Adipocyte (in vitro differentiated cells): ENCODE data around the gene RALB.
"Not testable (repeated sequence)": the region's sequence is repeated elsewhere in the genome, so short reads cannot be mapped to it uniquely, and the experiment has no call there.

Experiments
- DNase-seq: peaks from one replicate; pipeline ENCODE4 v3.0.0-alpha.2; 2015; ENCODE audit warnings: low read depth
- H3K27me3 ChIP-seq: replicated peaks from 2 replicates; pipeline ENCODE4 v1.7.0; 2013; ENCODE audit warnings: mild to moderate bottlenecking, low read length, moderate library complexity; ENCODE audit not compliant: control insufficient read depth, insufficient read depth
- H3K36me3 ChIP-seq: 2 replicates; pipeline ENCODE4 v1.7.0; 2013; ENCODE audit warnings: low read length, mild to moderate bottlenecking, moderate library complexity; ENCODE audit not compliant: control insufficient read depth, insufficient read depth, severe bottlenecking
- H3K4me1 ChIP-seq: 2 replicates; pipeline ENCODE4 v1.7.0; 2013; ENCODE audit warnings: mild to moderate bottlenecking, low read length, moderate library complexity; ENCODE audit not compliant: control insufficient read depth, insufficient read depth
- H3K4me3 ChIP-seq: 2 replicates; pipeline ENCODE4 v1.7.0; 2013; ENCODE audit warnings: mild to moderate bottlenecking, low read length, moderate library complexity
- H3K9ac ChIP-seq: 2 replicates; pipeline ENCODE4 v1.7.0; 2013; ENCODE audit warnings: mild to moderate bottlenecking, low read length, moderate library complexity
- H3K9me3 ChIP-seq: 2 replicates; pipeline ENCODE4 v1.7.0; 2013; ENCODE audit warnings: mild to moderate bottlenecking, low read length, moderate library complexity; ENCODE audit not compliant: control insufficient read depth

Gene RALB

GRCh38 chr2:120305296-120305695 is 52.6 kb downstream of the RALB start:
- no peaks in the 10 kb centered on the region for H3K27me3 ChIP-seq
- no peaks in the 10 kb centered on the region for H3K9me3 ChIP-seq
- H3K9ac ChIP-seq, result no peak overlapping the region
- peaks cover 4% of the 10 kb centered on the region for H3K36me3 ChIP-seq
- DNase-seq, result no peak
- no peaks in the 10 kb centered on the region for H3K4me1 ChIP-seq
- no peak overlapping the region for H3K4me3 ChIP-seq

GRCh38 chr2:120305937-120306490 is 53.4 kb downstream of the RALB start:
- Histone ChIP-seq H3K9ac (no peak overlapping the region), H3K9me3 (no peaks in the 10 kb centered on the region), H3K27me3 (no peaks in the 10 kb centered on the region), H3K4me1 (no peaks in the 10 kb centered on the region), H3K4me3 (no peak overlapping the region), H3K36me3 (no peaks in the 10 kb centered on the region)
- DNase-seq, result no peak

GRCh38 chr2:120307482-120307881 is 54.8 kb downstream of the RALB start:
- Histone ChIP-seq H3K4me3 (no peak overlapping the region), H3K9me3 (no peaks in the 10 kb centered on the region), H3K36me3 (no peaks in the 10 kb centered on the region), H3K9ac (no peak overlapping the region), H3K27me3 (no peaks in the 10 kb centered on the region), H3K4me1 (no peaks in the 10 kb centered on the region)
- no peak for DNase-seq

- Histone ChIP-seq H3K36me3 (no peaks in the 10 kb centered on the region), H3K4me3 (no peak overlapping the region), H3K27me3 (no peaks in the 10 kb centered on the region), H3K9me3 (no peaks in the 10 kb centered on the region), H3K4me1 (peaks cover 4% of the 10 kb centered on the region), H3K9ac (no peak overlapping the region)
- DNase-seq, result no peak
These were observed 55.6 kb downstream of the RALB start for GRCh38 chr2:120308038-120308910.

GRCh38 chr2:120310136-120310535 is 57.5 kb downstream of the RALB start:
- Histone ChIP-seq H3K9me3 (no peaks in the 10 kb centered on the region), H3K4me3 (no peak overlapping the region), H3K36me3 (no peaks in the 10 kb centered on the region), H3K4me1 (peaks cover 8% of the 10 kb centered on the region), H3K27me3 (peaks cover 4% of the 10 kb centered on the region), H3K9ac (no peak overlapping the region)
- no peak for DNase-seq

- H3K4me1 ChIP-seq, H3K4me3 ChIP-seq, H3K9me3 ChIP-seq, H3K36me3 ChIP-seq, DNase-seq, H3K9ac ChIP-seq, H3K27me3 ChIP-seq: not testable (repeated sequence)
These were observed 58.2 kb downstream of the RALB start for GRCh38 chr2:120310841-120311240.

- peaks cover 4% of the 10 kb centered on the region for H3K27me3 ChIP-seq
- H3K9me3 ChIP-seq, result no peaks in the 10 kb centered on the region
- H3K4me3 ChIP-seq, result no peak overlapping the region
- peaks cover 8% of the 10 kb centered on the region for H3K4me1 ChIP-seq
- DNase-seq, result no peak
- no peaks in the 10 kb centered on the region for H3K36me3 ChIP-seq
- no peak overlapping the region for H3K9ac ChIP-seq
These were observed 59.4 kb downstream of the RALB start for GRCh38 chr2:120312076-120312475.

- H3K4me3 ChIP-seq, result peak overlapping the region; percentile 81
- peaks cover 4% of the 10 kb centered on the region for H3K27me3 ChIP-seq
- no peaks in the 10 kb centered on the region for H3K9me3 ChIP-seq
- H3K4me1 ChIP-seq, result peaks cover 8% of the 10 kb centered on the region
- H3K36me3 ChIP-seq, result no peaks in the 10 kb centered on the region
- H3K9ac ChIP-seq, result peak overlapping the region; percentile 61
- peak; percentile 96 for DNase-seq
These were observed 60.4 kb downstream of the RALB start for GRCh38 chr2:120312860-120313694.

- H3K4me1 ChIP-seq, result peaks cover 11% of the 10 kb centered on the region
- H3K4me3 ChIP-seq, result peak overlapping the region; percentile 81
- peak overlapping the region; percentile 53 for H3K9ac ChIP-seq
- no peak for DNase-seq
- H3K36me3 ChIP-seq, result no peaks in the 10 kb centered on the region
- H3K27me3 ChIP-seq, result peaks cover 6% of the 10 kb centered on the region
- no peaks in the 10 kb centered on the region for H3K9me3 ChIP-seq
These were observed 61.3 kb downstream of the RALB start for GRCh38 chr2:120313695-120314615.

GRCh38 chr2:120314690-120315366 is 62.2 kb downstream of the RALB start:
- no peak overlapping the region for H3K9ac ChIP-seq

More at GRCh38 chr2:120314690-120315366, 62.2 kb downstream of the RALB start:
- H3K27me3 ChIP-seq, result peaks cover 14% of the 10 kb centered on the region
- H3K4me1 ChIP-seq, result peaks cover 13% of the 10 kb centered on the region
- DNase-seq, result no peak
- H3K9me3 ChIP-seq, result no peaks in the 10 kb centered on the region
- no peaks in the 10 kb centered on the region for H3K36me3 ChIP-seq
- H3K4me3 ChIP-seq, result no peak overlapping the region
